SK-N-SH treated with all-trans-retinoic acid at 6 μM for 48 hours (cell line): ENCODE measurements around the gene CACNA1G.

Source experiments
- ATAC-seq: fragments of 200-7000 bp; cut with Tn5 transposase; 3 replicates; pipeline ENCODE4 v1.9.1; 2020; ENCODE audit warnings: mild to moderate bottlenecking, moderate library complexity
- ARNTL ChIP-seq: fragments of 450-650 bp; formaldehyde crosslinking; IDR thresholded peaks from 2 replicates; pipeline ENCODE4 v1.5.0; 2020; ENCODE audit warnings: low read depth, mild to moderate bottlenecking, moderate library complexity, borderline replicate concordance
- CSDC2 ChIP-seq: fragments of 250-450 bp; sonication (Bioruptor Pico); IDR thresholded peaks from 2 replicates; pipeline ENCODE4 v1.5.0; 2020; ENCODE audit warnings: mild to moderate bottlenecking, moderate library complexity
- ESRRG ChIP-seq: fragments of 250-450 bp; sonication (Bioruptor Pico); IDR thresholded peaks from 2 replicates; pipeline ENCODE4 v1.6.1; 2021; ENCODE audit warnings: mild to moderate bottlenecking
- GLIS3 ChIP-seq: fragments of 250-450 bp; sonication (Bioruptor Pico); IDR thresholded peaks from 2 replicates; pipeline ENCODE4 v1.5.0; 2020; ENCODE audit warnings: mild to moderate bottlenecking, moderate library complexity
- ISL1 ChIP-seq: fragments of 250-450 bp; sonication (Bioruptor Pico); IDR thresholded peaks from 2 replicates; pipeline ENCODE4 v2.1.2; 2022; ENCODE audit warnings: mild to moderate bottlenecking, moderate library complexity
- OSR1 ChIP-seq: fragments of 250-450 bp; sonication (Bioruptor Pico); IDR thresholded peaks from 2 replicates; pipeline ENCODE4 v1.8.0; 2022; ENCODE audit warnings: moderate library complexity, mild to moderate bottlenecking, inconsistent platforms
- PPARA ChIP-seq: fragments of 250-450 bp; sonication (Bioruptor Pico); IDR thresholded peaks from 2 replicates; pipeline ENCODE4 v1.5.0; 2020; ENCODE audit warnings: mild to moderate bottlenecking, borderline replicate concordance
- RARB ChIP-seq: fragments of 250-450 bp; sonication (Bioruptor Pico); IDR thresholded peaks from 2 replicates; pipeline ENCODE4 v1.8.0; 2021; ENCODE audit warnings: mild to moderate bottlenecking, moderate library complexity
- SNAI2 ChIP-seq: fragments of 250-450 bp; sonication (Bioruptor Pico); IDR thresholded peaks from 2 replicates; pipeline ENCODE4 v1.5.0; 2020; ENCODE audit warnings: mild to moderate bottlenecking, moderate library complexity
- TCF4 ChIP-seq: fragments of 250-450 bp; sonication (Bioruptor Pico); IDR thresholded peaks from 2 replicates; pipeline ENCODE4 v1.8.0; 2021; ENCODE audit warnings: mild to moderate bottlenecking, moderate library complexity, borderline replicate concordance
- TOX ChIP-seq: fragments of 250-450 bp; sonication (Bioruptor Pico); IDR thresholded peaks from 2 replicates; pipeline ENCODE4 v1.8.0; 2021; ENCODE audit warnings: mild to moderate bottlenecking, moderate library complexity, borderline replicate concordance
- ZC3H10 ChIP-seq: fragments of 250-450 bp; sonication (Bioruptor Pico); IDR thresholded peaks from 2 replicates; pipeline ENCODE4 v1.5.1; 2021; ENCODE audit warnings: mild to moderate bottlenecking, moderate library complexity
- ZFP3 ChIP-seq: fragments of 250-450 bp; sonication (Bioruptor Pico); IDR thresholded peaks from 2 replicates; pipeline ENCODE4 v1.5.0; 2020; ENCODE audit warnings: mild to moderate bottlenecking, moderate library complexity
- ZFP30 ChIP-seq: fragments of 450-650 bp; formaldehyde crosslinking; IDR thresholded peaks from 2 replicates; pipeline ENCODE4 v1.5.0; 2022; ENCODE audit warnings: mild to moderate bottlenecking, moderate library complexity
- ZNF565 ChIP-seq: fragments of 450-650 bp; formaldehyde crosslinking; conservative IDR thresholded peaks from 2 replicates; pipeline ENCODE4 v1.5.0; 2020; ENCODE audit warnings: low read depth, mild to moderate bottlenecking, moderate library complexity
- ZNF70 ChIP-seq: fragments of 450-650 bp; formaldehyde crosslinking; IDR thresholded peaks from 2 replicates; pipeline ENCODE4 v1.5.0; 2020; ENCODE audit warnings: mild to moderate bottlenecking, moderate library complexity
- ZNF8 ChIP-seq: fragments of 450-650 bp; formaldehyde crosslinking; IDR thresholded peaks from 2 replicates; pipeline ENCODE4 v1.5.0; 2020; ENCODE audit warnings: mild to moderate bottlenecking, moderate library complexity
- TF ChIP-seq, protein P1 (sequence below): fragments of 250-450 bp; sonication (Bioruptor Pico); IDR thresholded peaks from 2 replicates; pipeline ENCODE4 v1.8.0; 2020; ENCODE audit warnings: mild to moderate bottlenecking, moderate library complexity, borderline replicate concordance
- TF ChIP-seq, protein P2 (sequence below): fragments of 250-450 bp; sonication (Bioruptor Pico); IDR thresholded peaks from 2 replicates; pipeline ENCODE4 v1.8.0; 2021; ENCODE audit warnings: low read depth, mild to moderate bottlenecking, moderate library complexity, borderline replicate concordance
- TF ChIP-seq, protein P3 (sequence below): fragments of 250-450 bp; sonication (Bioruptor Pico); IDR thresholded peaks from 2 replicates; pipeline ENCODE4 v1.5.0; 2020; ENCODE audit warnings: mild to moderate bottlenecking, moderate library complexity
- TF ChIP-seq, protein P4 (sequence below): fragments of 250-450 bp; sonication (Bioruptor Pico); IDR thresholded peaks from 2 replicates; pipeline ENCODE4 v1.5.1; 2020; ENCODE audit warnings: low read depth, mild to moderate bottlenecking, moderate library complexity

The CACNA1G gene

DNA sequence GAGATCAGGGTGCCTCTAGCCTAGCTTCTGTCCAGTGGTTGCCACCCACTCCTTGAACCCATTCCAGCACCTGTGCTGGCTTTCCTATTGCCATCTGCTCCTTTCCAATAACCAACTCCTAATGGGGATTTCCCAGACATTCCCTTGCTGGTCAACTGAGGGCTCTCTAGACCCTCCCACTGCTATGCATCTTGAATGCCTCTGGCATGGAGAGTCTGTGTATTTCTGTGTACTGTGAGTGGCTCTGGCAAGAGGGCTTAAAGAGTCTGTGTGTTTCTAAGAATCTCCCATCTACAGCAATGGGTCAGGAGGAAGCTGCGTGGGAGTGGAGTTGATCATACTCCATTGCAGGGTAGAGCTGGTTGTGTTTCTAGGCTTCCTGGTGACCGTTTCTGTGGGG lies 39.0 kb upstream of the CACNA1G start:
- TF ChIP-seq PPARA (CRISPR knock-in tag): no peak
- TF ChIP-seq, protein P1, sequence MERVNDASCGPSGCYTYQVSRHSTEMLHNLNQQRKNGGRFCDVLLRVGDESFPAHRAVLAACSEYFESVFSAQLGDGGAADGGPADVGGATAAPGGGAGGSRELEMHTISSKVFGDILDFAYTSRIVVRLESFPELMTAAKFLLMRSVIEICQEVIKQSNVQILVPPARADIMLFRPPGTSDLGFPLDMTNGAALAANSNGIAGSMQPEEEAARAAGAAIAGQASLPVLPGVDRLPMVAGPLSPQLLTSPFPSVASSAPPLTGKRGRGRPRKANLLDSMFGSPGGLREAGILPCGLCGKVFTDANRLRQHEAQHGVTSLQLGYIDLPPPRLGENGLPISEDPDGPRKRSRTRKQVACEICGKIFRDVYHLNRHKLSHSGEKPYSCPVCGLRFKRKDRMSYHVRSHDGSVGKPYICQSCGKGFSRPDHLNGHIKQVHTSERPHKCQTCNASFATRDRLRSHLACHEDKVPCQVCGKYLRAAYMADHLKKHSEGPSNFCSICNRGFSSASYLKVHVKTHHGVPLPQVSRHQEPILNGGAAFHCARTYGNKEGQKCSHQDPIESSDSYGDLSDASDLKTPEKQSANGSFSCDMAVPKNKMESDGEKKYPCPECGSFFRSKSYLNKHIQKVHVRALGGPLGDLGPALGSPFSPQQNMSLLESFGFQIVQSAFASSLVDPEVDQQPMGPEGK: no peak
- TF ChIP-seq, protein P2, sequence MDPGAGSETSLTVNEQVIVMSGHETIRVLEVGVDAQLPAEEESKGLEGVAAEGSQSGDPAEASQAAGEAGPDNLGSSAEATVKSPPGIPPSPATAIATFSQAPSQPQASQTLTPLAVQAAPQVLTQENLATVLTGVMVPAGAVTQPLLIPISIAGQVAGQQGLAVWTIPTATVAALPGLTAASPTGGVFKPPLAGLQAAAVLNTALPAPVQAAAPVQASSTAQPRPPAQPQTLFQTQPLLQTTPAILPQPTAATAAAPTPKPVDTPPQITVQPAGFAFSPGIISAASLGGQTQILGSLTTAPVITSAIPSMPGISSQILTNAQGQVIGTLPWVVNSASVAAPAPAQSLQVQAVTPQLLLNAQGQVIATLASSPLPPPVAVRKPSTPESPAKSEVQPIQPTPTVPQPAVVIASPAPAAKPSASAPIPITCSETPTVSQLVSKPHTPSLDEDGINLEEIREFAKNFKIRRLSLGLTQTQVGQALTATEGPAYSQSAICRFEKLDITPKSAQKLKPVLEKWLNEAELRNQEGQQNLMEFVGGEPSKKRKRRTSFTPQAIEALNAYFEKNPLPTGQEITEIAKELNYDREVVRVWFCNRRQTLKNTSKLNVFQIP (CRISPR knock-in tag): no peak
- no peak for TF ChIP-seq ZNF70
- TF ChIP-seq OSR1 (CRISPR knock-in tag): no peak
- TF ChIP-seq TCF4: no peak
- TF ChIP-seq ZFP30: no peak
- no peak for TF ChIP-seq SNAI2
- TF ChIP-seq CSDC2: no peak
- no peak for TF ChIP-seq GLIS3
- TF ChIP-seq ESRRG (CRISPR knock-in tag): no peak
- TF ChIP-seq ZFP3 (CRISPR knock-in tag): no peak
- no peak for TF ChIP-seq ZNF8 (CRISPR knock-in tag)
- no peak for TF ChIP-seq ZNF565
- no peak for TF ChIP-seq RARB (CRISPR knock-in tag)
- no peak for TF ChIP-seq ARNTL (CRISPR knock-in tag)
- TF ChIP-seq, protein P3, sequence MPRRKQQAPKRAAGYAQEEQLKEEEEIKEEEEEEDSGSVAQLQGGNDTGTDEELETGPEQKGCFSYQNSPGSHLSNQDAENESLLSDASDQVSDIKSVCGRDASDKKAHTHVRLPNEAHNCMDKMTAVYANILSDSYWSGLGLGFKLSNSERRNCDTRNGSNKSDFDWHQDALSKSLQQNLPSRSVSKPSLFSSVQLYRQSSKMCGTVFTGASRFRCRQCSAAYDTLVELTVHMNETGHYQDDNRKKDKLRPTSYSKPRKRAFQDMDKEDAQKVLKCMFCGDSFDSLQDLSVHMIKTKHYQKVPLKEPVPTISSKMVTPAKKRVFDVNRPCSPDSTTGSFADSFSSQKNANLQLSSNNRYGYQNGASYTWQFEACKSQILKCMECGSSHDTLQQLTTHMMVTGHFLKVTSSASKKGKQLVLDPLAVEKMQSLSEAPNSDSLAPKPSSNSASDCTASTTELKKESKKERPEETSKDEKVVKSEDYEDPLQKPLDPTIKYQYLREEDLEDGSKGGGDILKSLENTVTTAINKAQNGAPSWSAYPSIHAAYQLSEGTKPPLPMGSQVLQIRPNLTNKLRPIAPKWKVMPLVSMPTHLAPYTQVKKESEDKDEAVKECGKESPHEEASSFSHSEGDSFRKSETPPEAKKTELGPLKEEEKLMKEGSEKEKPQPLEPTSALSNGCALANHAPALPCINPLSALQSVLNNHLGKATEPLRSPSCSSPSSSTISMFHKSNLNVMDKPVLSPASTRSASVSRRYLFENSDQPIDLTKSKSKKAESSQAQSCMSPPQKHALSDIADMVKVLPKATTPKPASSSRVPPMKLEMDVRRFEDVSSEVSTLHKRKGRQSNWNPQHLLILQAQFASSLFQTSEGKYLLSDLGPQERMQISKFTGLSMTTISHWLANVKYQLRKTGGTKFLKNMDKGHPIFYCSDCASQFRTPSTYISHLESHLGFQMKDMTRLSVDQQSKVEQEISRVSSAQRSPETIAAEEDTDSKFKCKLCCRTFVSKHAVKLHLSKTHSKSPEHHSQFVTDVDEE (CRISPR knock-in tag): no peak
- TF ChIP-seq TOX (CRISPR knock-in tag): no peak
- TF ChIP-seq, protein P4, sequence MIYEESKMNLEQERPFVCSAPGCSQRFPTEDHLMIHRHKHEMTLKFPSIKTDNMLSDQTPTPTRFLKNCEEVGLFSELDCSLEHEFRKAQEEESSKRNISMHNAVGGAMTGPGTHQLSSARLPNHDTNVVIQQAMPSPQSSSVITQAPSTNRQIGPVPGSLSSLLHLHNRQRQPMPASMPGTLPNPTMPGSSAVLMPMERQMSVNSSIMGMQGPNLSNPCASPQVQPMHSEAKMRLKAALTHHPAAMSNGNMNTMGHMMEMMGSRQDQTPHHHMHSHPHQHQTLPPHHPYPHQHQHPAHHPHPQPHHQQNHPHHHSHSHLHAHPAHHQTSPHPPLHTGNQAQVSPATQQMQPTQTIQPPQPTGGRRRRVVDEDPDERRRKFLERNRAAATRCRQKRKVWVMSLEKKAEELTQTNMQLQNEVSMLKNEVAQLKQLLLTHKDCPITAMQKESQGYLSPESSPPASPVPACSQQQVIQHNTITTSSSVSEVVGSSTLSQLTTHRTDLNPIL: no peak
- ATAC-seq: no peak

DNA sequence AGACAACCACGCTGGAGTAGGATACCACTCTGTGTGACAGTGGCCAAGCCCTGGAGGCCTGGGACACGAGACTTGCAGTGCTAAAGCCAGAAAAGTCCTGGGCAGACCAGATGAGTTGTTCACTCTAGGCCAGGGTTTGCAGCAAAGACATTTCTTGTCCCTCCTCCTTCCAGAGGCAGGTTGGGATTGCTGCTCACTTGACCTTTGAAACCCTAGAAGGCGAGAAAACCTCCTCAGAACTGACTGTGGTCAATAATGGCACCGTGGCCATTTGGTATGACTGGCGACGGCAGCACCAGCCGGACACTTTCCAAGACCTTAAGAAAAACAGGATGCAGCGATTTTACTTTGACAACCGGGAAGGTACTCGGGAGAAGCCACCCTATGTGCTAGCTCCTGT lies 37.7 kb upstream of the CACNA1G start:
- no peak for TF ChIP-seq ZNF8 (CRISPR knock-in tag)
- TF ChIP-seq TOX (CRISPR knock-in tag): no peak
- TF ChIP-seq, protein P4: no peak
- TF ChIP-seq GLIS3: no peak
- no peak for TF ChIP-seq ZNF70
- no peak for TF ChIP-seq ARNTL (CRISPR knock-in tag)
- TF ChIP-seq, protein P3 (CRISPR knock-in tag): no peak
- no peak for TF ChIP-seq OSR1 (CRISPR knock-in tag)
- TF ChIP-seq ISL1 (CRISPR knock-in tag): no peak
- TF ChIP-seq ZC3H10 (CRISPR knock-in tag): no peak
- TF ChIP-seq TCF4: no peak
- no peak for TF ChIP-seq ZNF565
- TF ChIP-seq ESRRG (CRISPR knock-in tag): no peak
- TF ChIP-seq CSDC2: no peak
- TF ChIP-seq ZFP3 (CRISPR knock-in tag): no peak
- TF ChIP-seq, protein P2 (CRISPR knock-in tag): no peak
- TF ChIP-seq ZFP30: no peak
- TF ChIP-seq, protein P1: no peak
- no peak for TF ChIP-seq SNAI2

More for the DNA sequence above, 37.7 kb upstream of the CACNA1G start:
- no peak for ATAC-seq
